ENCODE measurements around the gene NDEL1. TPM values are rescaled to one million over a fixed set of nuclear protein-coding genes. Genes with fewer than 3 reads are reported as not detected.

The NDEL1 gene
- total RNA-seq, 1 experiment from 2014 or later: 38.4 TPM

- Histone ChIP-seq H2BK12ac (ENCODE audit: insufficient read length, low read depth, low read length) (no peak overlapping the region), H4K8ac (replicated peaks; ENCODE audit: insufficient read length, low read depth, low read length) (no peak overlapping the region), H3K79me2 (ENCODE audit: insufficient read depth, low read length) (peaks cover 12% of the 10 kb centered on the region; the same call in 1 of the 2 replicates), H3K9ac (ENCODE audit: extremely low read depth, insufficient read length, low read length) (no peak overlapping the region), H2AFZ (ENCODE audit: low read length) (no peak overlapping the region), H4K20me1 (ENCODE audit: control insufficient read depth, insufficient read depth, insufficient read length) (no peaks in the 10 kb centered on the region), H3K27ac (ENCODE audit: insufficient read length, low read depth, low read length) (no peak overlapping the region), H3K23ac (ENCODE audit: insufficient read length, low read depth, low read length) (no peak overlapping the region), H2BK5ac (ENCODE audit: insufficient read length, low read length) (no peak overlapping the region), H2BK120ac (ENCODE audit: low read depth, low read length, poor library complexity, severe bottlenecking) (no peak overlapping the region), H3K4me2 (ENCODE audit: insufficient read depth, insufficient read length, low read length) (no peak overlapping the region), H2AK5ac (ENCODE audit: insufficient read length, low read length) (no peak overlapping the region), H4K91ac (ENCODE audit: insufficient read length, low read depth, low read length) (no peak overlapping the region), H3K9me3 (ENCODE audit: control insufficient read depth, low read depth, low read length) (no peaks in the 10 kb centered on the region), H3K56ac (ENCODE audit: insufficient read length, low read depth, low read length) (no peak overlapping the region), H3K4ac (ENCODE audit: low read depth, low read length) (no peak overlapping the region), H2BK20ac (ENCODE audit: low read depth, low read length, poor library complexity, severe bottlenecking) (no peak overlapping the region), H2BK15ac (ENCODE audit: low read depth, low read length) (no peak overlapping the region), H3K23me2 (ENCODE audit: insufficient read length, low read depth, low read length, poor library complexity, severe bottlenecking) (peaks cover 4% of the 10 kb centered on the region), H3K14ac (ENCODE audit: insufficient read depth, low read length) (no peak overlapping the region), H3K79me1 (ENCODE audit: insufficient read depth, low read depth, low read length, poor library complexity, severe bottlenecking) (peaks cover 6% of the 10 kb centered on the region), H3K18ac (ENCODE audit: insufficient read length, low read depth, low read length) (no peak overlapping the region), H3K4me1 (ENCODE audit: insufficient read depth, low read length) (no peaks in the 10 kb centered on the region), H3K27me3 (ENCODE audit: insufficient read depth, low read length) (no peaks in the 10 kb centered on the region), H4K5ac (ENCODE audit: insufficient read length, low read depth, low read length) (no peak overlapping the region), H3T11ph (ENCODE audit: low read length) (no peak overlapping the region)
- TF ChIP-seq CTCF (conservative IDR thresholded peaks at IDR 0.05): no peak
- no peak overlapping the region for H3K4me3 Mint-ChIP-seq
- no CpG with 5 or more reads among the region's 2 CpGs for WGBS (ENCODE audit: extremely low coverage, insufficient read length, low lambda C conversion rate)
- H3K27ac Mint-ChIP-seq: peak overlapping the region in 1 of 3 experiments; percentile 3; a peak in 1 of 7 replicates
- H3K9me3 Mint-ChIP-seq: no peaks in the 10 kb centered on the region
- H3K4me1 Mint-ChIP-seq: peaks cover 11 to 13% of the 10 kb centered on the region in 2 experiments
- no peaks in the 10 kb centered on the region for H3K27me3 Mint-ChIP-seq (ENCODE audit: low read depth)
- no peak for DNase-seq
- peaks cover 5 to 22% (median 14%) of the 10 kb centered on the region in 3 experiments; a peak in 5 of 7 replicates for H3K36me3 Mint-ChIP-seq (ENCODE audit: insufficient read depth in 1 of 3, low read depth in 3 of 3)
These were observed 6.0 kb downstream of the NDEL1 start for GRCh38 chr17:8441690-8442089.

Measured in H9 (cell line).